ENCODE data around the gene NOL4L. TPM values are rescaled to one million over a fixed set of nuclear protein-coding genes. Genes with fewer than 3 reads are reported as not detected.
A peak's percentile ranks its signal among the peaks of the same experiment; 100 is the strongest.

Gene NOL4L
- total and polyA plus RNA-seq, 2 experiments from 2014 or later, result 38.8 to 39.2 TPM

DNA sequence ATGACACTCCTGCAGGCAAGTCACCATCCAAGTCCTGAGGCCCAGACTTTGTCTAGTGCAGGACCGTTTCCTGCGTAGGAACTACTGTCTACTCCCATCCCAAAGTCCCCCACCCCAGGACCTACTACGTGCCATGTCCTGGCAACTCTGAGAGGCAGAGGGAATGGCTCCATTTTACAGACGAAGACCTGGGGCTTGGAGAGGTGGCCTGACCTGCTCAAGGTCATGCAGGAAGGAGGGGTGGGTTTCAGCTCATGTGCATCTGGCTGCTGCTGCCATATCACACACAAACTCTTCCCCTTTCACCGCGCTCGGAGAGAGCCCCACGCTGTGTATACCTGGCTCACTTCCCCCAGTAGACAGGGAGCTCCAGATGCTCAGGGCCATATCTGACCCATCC lies 1.2 kb upstream of the NOL4L start:
- peak overlapping the region; percentile 75 for H3K4me3 ChIP-seq
- H4K20me1 ChIP-seq (replicated peaks; ENCODE audit: insufficient read depth), result no peaks in the 10 kb centered on the region
- H3K79me2 ChIP-seq (replicated peaks; ENCODE audit: insufficient read depth), result no peaks in the 10 kb centered on the region
- peaks cover 54% of the 10 kb centered on the region for H3K27me3 ChIP-seq (ENCODE audit: insufficient read depth)
- Mint-ChIP-seq H3K36me3 (ENCODE audit: low read depth) (no peaks in the 10 kb centered on the region; the same call in 2 of the 3 replicates), H3K4me3 (peak overlapping the region; percentile 75; the same call in 2 of the 3 replicates), H3K4me1 (peaks cover 19% of the 10 kb centered on the region), H3K27ac (no peak overlapping the region), H3K9me3 (no peaks in the 10 kb centered on the region), H3K27me3 (ENCODE audit: insufficient read depth, low read depth, poor library complexity) (peaks cover 34% of the 10 kb centered on the region)
- H2AFZ ChIP-seq, result peak overlapping the region; percentile 99; the same call in 1 of the 2 replicates
- TF ChIP-seq ZNF114 (CRISPR knock-in tag; IDR thresholded peaks at IDR 0.05) (no peak), STAT1 (IDR thresholded peaks at IDR 0.05; ENCODE audit: unreplicated experiment) (no peak), ETS1 (IDR thresholded peaks at IDR 0.05) (no peak), EZH2 (IDR thresholded peaks at IDR 0.05; ENCODE audit: low read depth, unreplicated experiment) (no peak), EZH2phosphoT487 (IDR thresholded peaks at IDR 0.05; ENCODE audit: unreplicated experiment) (no peak), JUNB (IDR thresholded peaks at IDR 0.05; ENCODE audit: unreplicated experiment) (no peak), CTCF (conservative IDR thresholded peaks at IDR 0.05; ENCODE audit: low read depth in 2 of 2) (no peak), REST (IDR thresholded peaks at IDR 0.05; ENCODE audit: unreplicated experiment) (no peak), ZNF331 (CRISPR knock-in tag; IDR thresholded peaks at IDR 0.05; ENCODE audit: low read depth) (no peak), POLR2AphosphoS5 (IDR thresholded peaks at IDR 0.05; ENCODE audit: low read depth) (no peak), CREB1 (CRISPR knock-in tag; IDR thresholded peaks at IDR 0.05; ENCODE audit: low read depth) (no peak), NANOG (IDR thresholded peaks at IDR 0.05; ENCODE audit: borderline replicate concordance) (no peak)
- TF ChIP-seq, protein P1, sequence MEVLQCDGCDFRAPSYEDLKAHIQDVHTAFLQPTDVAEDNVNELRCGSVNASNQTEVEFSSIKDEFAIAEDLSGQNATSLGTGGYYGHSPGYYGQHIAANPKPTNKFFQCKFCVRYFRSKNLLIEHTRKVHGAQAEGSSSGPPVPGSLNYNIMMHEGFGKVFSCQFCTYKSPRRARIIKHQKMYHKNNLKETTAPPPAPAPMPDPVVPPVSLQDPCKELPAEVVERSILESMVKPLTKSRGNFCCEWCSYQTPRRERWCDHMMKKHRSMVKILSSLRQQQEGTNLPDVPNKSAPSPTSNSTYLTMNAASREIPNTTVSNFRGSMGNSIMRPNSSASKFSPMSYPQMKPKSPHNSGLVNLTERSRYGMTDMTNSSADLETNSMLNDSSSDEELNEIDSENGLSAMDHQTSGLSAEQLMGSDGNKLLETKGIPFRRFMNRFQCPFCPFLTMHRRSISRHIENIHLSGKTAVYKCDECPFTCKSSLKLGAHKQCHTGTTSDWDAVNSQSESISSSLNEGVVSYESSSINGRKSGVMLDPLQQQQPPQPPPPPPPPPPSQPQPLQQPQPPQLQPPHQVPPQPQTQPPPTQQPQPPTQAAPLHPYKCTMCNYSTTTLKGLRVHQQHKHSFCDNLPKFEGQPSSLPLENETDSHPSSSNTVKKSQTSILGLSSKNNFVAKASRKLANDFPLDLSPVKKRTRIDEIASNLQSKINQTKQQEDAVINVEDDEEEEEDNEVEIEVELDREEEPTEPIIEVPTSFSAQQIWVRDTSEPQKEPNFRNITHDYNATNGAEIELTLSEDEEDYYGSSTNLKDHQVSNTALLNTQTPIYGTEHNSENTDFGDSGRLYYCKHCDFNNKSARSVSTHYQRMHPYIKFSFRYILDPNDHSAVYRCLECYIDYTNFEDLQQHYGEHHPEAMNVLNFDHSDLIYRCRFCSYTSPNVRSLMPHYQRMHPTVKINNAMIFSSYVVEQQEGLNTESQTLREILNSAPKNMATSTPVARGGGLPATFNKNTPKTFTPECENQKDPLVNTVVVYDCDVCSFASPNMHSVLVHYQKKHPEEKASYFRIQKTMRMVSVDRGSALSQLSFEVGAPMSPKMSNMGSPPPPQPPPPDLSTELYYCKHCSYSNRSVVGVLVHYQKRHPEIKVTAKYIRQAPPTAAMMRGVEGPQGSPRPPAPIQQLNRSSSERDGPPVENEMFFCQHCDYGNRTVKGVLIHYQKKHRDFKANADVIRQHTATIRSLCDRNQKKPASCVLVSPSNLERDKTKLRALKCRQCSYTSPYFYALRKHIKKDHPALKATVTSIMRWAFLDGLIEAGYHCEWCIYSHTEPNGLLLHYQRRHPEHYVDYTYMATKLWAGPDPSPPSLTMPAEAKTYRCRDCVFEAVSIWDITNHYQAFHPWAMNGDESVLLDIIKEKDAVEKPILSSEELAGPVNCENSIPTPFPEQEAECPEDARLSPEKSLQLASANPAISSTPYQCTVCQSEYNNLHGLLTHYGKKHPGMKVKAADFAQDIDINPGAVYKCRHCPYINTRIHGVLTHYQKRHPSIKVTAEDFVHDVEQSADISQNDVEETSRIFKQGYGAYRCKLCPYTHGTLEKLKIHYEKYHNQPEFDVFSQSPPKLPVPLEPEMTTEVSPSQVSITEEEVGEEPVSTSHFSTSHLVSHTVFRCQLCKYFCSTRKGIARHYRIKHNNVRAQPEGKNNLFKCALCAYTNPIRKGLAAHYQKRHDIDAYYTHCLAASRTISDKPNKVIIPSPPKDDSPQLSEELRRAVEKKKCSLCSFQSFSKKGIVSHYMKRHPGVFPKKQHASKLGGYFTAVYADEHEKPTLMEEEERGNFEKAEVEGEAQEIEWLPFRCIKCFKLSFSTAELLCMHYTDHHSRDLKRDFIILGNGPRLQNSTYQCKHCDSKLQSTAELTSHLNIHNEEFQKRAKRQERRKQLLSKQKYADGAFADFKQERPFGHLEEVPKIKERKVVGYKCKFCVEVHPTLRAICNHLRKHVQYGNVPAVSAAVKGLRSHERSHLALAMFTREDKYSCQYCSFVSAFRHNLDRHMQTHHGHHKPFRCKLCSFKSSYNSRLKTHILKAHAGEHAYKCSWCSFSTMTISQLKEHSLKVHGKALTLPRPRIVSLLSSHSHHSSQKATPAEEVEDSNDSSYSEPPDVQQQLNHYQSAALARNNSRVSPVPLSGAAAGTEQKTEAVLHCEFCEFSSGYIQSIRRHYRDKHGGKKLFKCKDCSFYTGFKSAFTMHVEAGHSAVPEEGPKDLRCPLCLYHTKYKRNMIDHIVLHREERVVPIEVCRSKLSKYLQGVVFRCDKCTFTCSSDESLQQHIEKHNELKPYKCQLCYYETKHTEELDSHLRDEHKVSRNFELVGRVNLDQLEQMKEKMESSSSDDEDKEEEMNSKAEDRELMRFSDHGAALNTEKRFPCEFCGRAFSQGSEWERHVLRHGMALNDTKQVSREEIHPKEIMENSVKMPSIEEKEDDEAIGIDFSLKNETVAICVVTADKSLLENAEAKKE (CRISPR knock-in tag; IDR thresholded peaks at IDR 0.05), result no peak
- H3K4me2 ChIP-seq, result peak overlapping the region; percentile 100
- H3F3A ChIP-seq (replicated peaks; ENCODE audit: low read depth), result peaks cover 28% of the 10 kb centered on the region
- no peaks in the 10 kb centered on the region for H3K36me3 ChIP-seq (ENCODE audit: insufficient read depth)
- ATAC-seq (no peak), DNase-seq (ENCODE audit: low spot score) (no peak)
- no peak overlapping the region for H3K27ac ChIP-seq (ENCODE audit: low read depth)
- H3K9me2 ChIP-seq (ENCODE audit: insufficient read depth), result no peaks in the 10 kb centered on the region
- H3K4me1 ChIP-seq (ENCODE audit: insufficient read depth), result peaks cover 24% of the 10 kb centered on the region

Measured in GM23338 (cell line).